ENCODE measurements around the gene KIF18A. TPM values are rescaled to one million over a fixed set of nuclear protein-coding genes. Genes with fewer than 3 reads are reported as not detected.

KIF18A gene
- total and polyA plus RNA-seq, 2 of the 8 experiments (the other 6 are each of a cell fraction or from before 2014, with no cell fraction given) = 4.0 to 23.3 TPM

DNA sequence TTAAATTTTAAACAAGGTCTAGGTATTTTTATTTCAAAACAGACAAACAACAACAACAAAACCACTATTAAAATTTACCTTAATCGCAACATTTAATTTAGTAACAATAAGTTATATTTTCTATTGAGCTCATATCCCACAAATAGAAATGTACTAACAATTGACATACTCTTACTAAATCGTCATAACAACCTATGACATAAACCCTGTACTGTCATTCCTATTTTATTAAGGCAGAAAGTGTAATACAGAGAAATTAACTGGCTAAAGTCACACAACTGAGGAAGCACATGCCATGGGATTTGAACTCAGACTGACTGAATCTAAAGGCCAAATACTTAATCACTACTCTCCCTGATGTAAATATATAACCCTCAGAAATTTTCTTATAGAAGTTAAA, 3.0 kb downstream of the KIF18A start:
- no peak for DNase-seq (ENCODE audit: low read depth in 1 of 2, low spot score in 2 of 2)
- Histone ChIP-seq H3K4ac (replicated peaks; ENCODE audit: insufficient read length, low read depth, low read length) (no peak overlapping the region), H2BK12ac (ENCODE audit: low read depth, low read length) (no peak overlapping the region), H3K18ac (ENCODE audit: extremely low read depth, low read length) (no peak overlapping the region), H3K9me3 (ENCODE audit: insufficient read depth in 2 of 2, low read depth in 1 of 2, low read length in 1 of 2) (no peaks in the 10 kb centered on the region), H4K8ac (ENCODE audit: extremely low read depth, insufficient read depth, low read length) (no peak overlapping the region), H2AFZ (ENCODE audit: low read length) (no peak overlapping the region), H2BK5ac (ENCODE audit: low read depth, low read length) (no peak overlapping the region), H4K5ac (ENCODE audit: insufficient read length, low read depth, low read length) (no peak overlapping the region), H2AK5ac (ENCODE audit: low read depth, low read length) (no peak overlapping the region), H2BK15ac (ENCODE audit: low read length) (no peak overlapping the region), H3K9ac (replicated peaks in 1 of 4; ENCODE audit: extremely low read depth in 1 of 4, low read depth in 3 of 4, low read length in 3 of 4) (no peak overlapping the region), H3K79me1 (ENCODE audit: low read depth, low read length) (no peaks in the 10 kb centered on the region), H3K27me3 (replicated peaks in 1 of 4; ENCODE audit: control insufficient read depth in 3 of 4, extremely low read depth in 1 of 4, insufficient read depth in 3 of 4, low read length in 3 of 4) (no peaks in the 10 kb centered on the region), H3K23me2 (ENCODE audit: low read depth, low read length) (0 out of 2 replicates have a peak, but pooled peaks cover 4% of the 10 kb centered on the region), H3K56ac (replicated peaks; ENCODE audit: insufficient read length, low read depth, low read length) (no peak overlapping the region), H3K36me3 (ENCODE audit: control insufficient read depth in 2 of 4, insufficient read depth in 4 of 4, low read length in 3 of 4) (no peaks in the 10 kb centered on the region), H3K4me2 (ENCODE audit: insufficient read depth in 1 of 2, low read depth in 2 of 2, low read length in 2 of 2) (no peak overlapping the region), H3K4me1 (replicated peaks in 1 of 4; ENCODE audit: control insufficient read depth in 3 of 4, insufficient read depth in 4 of 4, low read length in 3 of 4) (peaks cover 0 to 9% (median under 1%) of the 10 kb centered on the region in 4 experiments; a peak in 1 of 7 replicates), H3K27ac (ENCODE audit: low read depth, low read length) (no peak overlapping the region), H2BK120ac (replicated peaks; ENCODE audit: low read depth, low read length) (no peak overlapping the region), H3K23ac (ENCODE audit: insufficient read length) (no peak overlapping the region), H3K4me3 (ENCODE audit: extremely low read depth in 1 of 4, insufficient read depth in 2 of 4, low read depth in 3 of 4, low read length in 4 of 4) (no peak overlapping the region), H2BK20ac (ENCODE audit: low read length) (no peak overlapping the region), H4K91ac (replicated peaks; ENCODE audit: insufficient read length, low read length) (no peak overlapping the region), H4K20me1 (replicated peaks in 1 of 2; ENCODE audit: control insufficient read depth in 1 of 2, insufficient read depth in 2 of 2, low read length in 2 of 2) (no peaks in the 10 kb centered on the region), H3K14ac (ENCODE audit: insufficient read length) (no peak overlapping the region), H3K79me2 (ENCODE audit: control insufficient read depth in 1 of 2, insufficient read depth in 2 of 2, low read length in 2 of 2) (peaks cover 5 to 85% of the 10 kb centered on the region in 2 experiments; a peak in 3 of 4 replicates)
- POLR2A ChIA-PET (ENCODE audit: partially characterized antibody) = no interaction called here
- CTCF ChIA-PET (ENCODE audit: partially characterized antibody) = no interaction called here
- FAIRE-seq = no peak
- WGBS, 2 experiments (ENCODE audit: extremely low coverage in 1 of 2, insufficient coverage in 1 of 2, insufficient read length in 1 of 2, insufficient replicate concordance in 2 of 2, low coverage in 1 of 2, low lambda C conversion rate in 2 of 2, missing lambda C conversion rate in 1 of 2) = 92 to 100% methylated on average over 1 to 2 of the region's 2 CpGs
- TF ChIP-seq KDM5A (IDR thresholded peaks at IDR 0.05; ENCODE audit: low read length) (no peak), ASH2L (IDR thresholded peaks at IDR 0.05; ENCODE audit: low read length) (no peak), CEBPB (IDR thresholded peaks at IDR 0.05; ENCODE audit: low read depth, low read length) (no peak), EGR1 (IDR thresholded peaks at IDR 0.05; ENCODE audit: borderline replicate concordance, low read depth, low read length) (no peak), NRF1 (IDR thresholded peaks at IDR 0.05; ENCODE audit: low read depth, low read length) (no peak), RAD21 (IDR thresholded peaks at IDR 0.05 in 1 of 2, conservative IDR thresholded peaks at IDR 0.05 in 1 of 2; ENCODE audit: low read depth in 2 of 2, low read length in 2 of 2) (no peak), CHD2 (IDR thresholded peaks at IDR 0.05; ENCODE audit: low read length) (no peak), CTBP2 (IDR thresholded peaks at IDR 0.05; ENCODE audit: borderline replicate concordance, insufficient read depth, insufficient read length, low read length) (no peak), SIRT6 (IDR thresholded peaks at IDR 0.05; ENCODE audit: low read length) (no peak), FOSL1 (IDR thresholded peaks at IDR 0.05; ENCODE audit: insufficient read depth, low read depth, low read length) (no peak)
